NT2/D1 (cell line): ENCODE measurements around the gene OR1Q1.

Source experiments
- SUZ12 ChIP-seq: IDR thresholded peaks from 2 replicates; pipeline ENCODE4 v1.6.1; 2011; ENCODE audit not compliant: insufficient read length, insufficient read depth; ENCODE audit errors: extremely low read depth
- YY1 ChIP-seq: IDR thresholded peaks from 2 replicates; pipeline ENCODE4 v1.6.1; 2011; ENCODE audit not compliant: insufficient read length, insufficient read depth

DNA sequence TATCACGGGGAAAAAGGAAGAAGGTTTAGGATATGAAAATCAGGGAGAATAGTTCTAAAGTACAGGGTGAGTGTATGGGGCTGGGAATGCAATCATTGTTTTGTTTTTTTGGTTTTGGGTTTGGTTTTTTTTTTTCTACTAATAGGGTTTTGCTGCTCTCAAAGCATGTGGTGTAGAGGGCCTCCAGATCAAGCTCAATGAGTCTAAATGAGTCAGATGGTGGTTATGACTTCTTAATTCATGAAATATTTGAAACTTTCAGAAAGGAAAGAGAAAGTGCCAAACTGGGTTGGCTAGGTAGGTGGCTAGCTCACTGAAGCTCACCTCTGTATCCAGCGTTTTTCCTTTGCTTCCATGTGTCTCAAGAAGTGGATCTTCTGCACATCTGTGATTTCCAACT is 42.1 kb upstream of the OR1Q1 start:
- TF ChIP-seq YY1 = no peak
- no peak for TF ChIP-seq SUZ12
